H9 (cell line): ENCODE results near the gene CHMP6. TPM values are rescaled to one million over a fixed set of nuclear protein-coding genes. Genes with fewer than 3 reads are reported as not detected.
A peak's percentile ranks its signal among the peaks of the same experiment; 100 is the strongest.

Experiments
- DNase-seq: peaks from one replicate; pipeline ENCODE4 v3.0.0-alpha.2; 2017
- H2AFZ ChIP-seq: one replicate; pipeline ENCODE4 v1.6.1; 2013; ENCODE audit warnings: mild to moderate bottlenecking, low read length, control low read depth, moderate library complexity
- H2AK5ac ChIP-seq: 2 replicates; pipeline ENCODE4 v1.6.1; 2013; ENCODE audit warnings: low read length, control low read depth, mixed read lengths; ENCODE audit not compliant: insufficient read length
- H2BK120ac ChIP-seq: one replicate; pipeline ENCODE4 v1.6.1; 2013; ENCODE audit warnings: low read depth, mild to moderate bottlenecking, low read length, control low read depth, inconsistent platforms; ENCODE audit not compliant: poor library complexity, severe bottlenecking
- H2BK12ac ChIP-seq: 2 replicates; pipeline ENCODE4 v1.6.1; 2013; ENCODE audit warnings: low read length, control low read depth, mixed read lengths, low read depth; ENCODE audit not compliant: insufficient read length
- H2BK15ac ChIP-seq: 2 replicates; pipeline ENCODE4 v1.6.1; 2013; ENCODE audit warnings: low read depth, low read length, control low read depth
- H2BK20ac ChIP-seq: one replicate; pipeline ENCODE4 v1.6.1; 2013; ENCODE audit warnings: low read depth, mild to moderate bottlenecking, low read length, control low read depth, inconsistent platforms; ENCODE audit not compliant: poor library complexity, severe bottlenecking
- H2BK5ac ChIP-seq: 2 replicates; pipeline ENCODE4 v1.6.1; 2013; ENCODE audit warnings: low read length, control low read depth, mixed read lengths; ENCODE audit not compliant: insufficient read length
- H3K14ac ChIP-seq: 2 replicates; pipeline ENCODE4 v1.6.1; 2013; ENCODE audit warnings: low read length, control low read depth; ENCODE audit not compliant: insufficient read depth
- H3K18ac ChIP-seq: 2 replicates; pipeline ENCODE4 v1.6.1; 2013; ENCODE audit warnings: low read depth, mild to moderate bottlenecking, mixed read lengths, low read length, control low read depth; ENCODE audit not compliant: insufficient read length
- H3K23ac ChIP-seq: 2 replicates; pipeline ENCODE4 v1.6.1; 2013; ENCODE audit warnings: low read length, control low read depth, mixed read lengths, low read depth; ENCODE audit not compliant: insufficient read length
- H3K23me2 ChIP-seq: 2 replicates; pipeline ENCODE4 v1.6.1; 2013; ENCODE audit warnings: low read depth, mild to moderate bottlenecking, mixed read lengths, low read length, control low read depth; ENCODE audit not compliant: insufficient read length, poor library complexity, severe bottlenecking
- H3K27ac ChIP-seq: 2 replicates; pipeline ENCODE4 v1.5.1; 2013; ENCODE audit warnings: low read length, control low read depth, mixed read lengths, low read depth; ENCODE audit not compliant: insufficient read length
- H3K27me3 ChIP-seq: 2 replicates; pipeline ENCODE4 v1.6.1; 2013; ENCODE audit warnings: low read length, control low read depth, inconsistent platforms; ENCODE audit not compliant: insufficient read depth
- H3K4ac ChIP-seq: 2 replicates; pipeline ENCODE4 v1.6.1; 2013; ENCODE audit warnings: low read depth, mild to moderate bottlenecking, control low read depth, inconsistent platforms, low read length, moderate library complexity
- H3K4me1 ChIP-seq: 2 replicates; pipeline ENCODE4 v1.6.1; 2013; ENCODE audit warnings: low read length, control low read depth, inconsistent platforms; ENCODE audit not compliant: insufficient read depth
- H3K4me2 ChIP-seq: 2 replicates; pipeline ENCODE4 v1.6.1; 2013; ENCODE audit warnings: low read length, control low read depth, mixed read lengths; ENCODE audit not compliant: insufficient read length, insufficient read depth
- H3K56ac ChIP-seq: 2 replicates; pipeline ENCODE4 v1.6.1; 2013; ENCODE audit warnings: low read depth, mild to moderate bottlenecking, mixed read lengths, low read length, control low read depth; ENCODE audit not compliant: insufficient read length
- H3K79me1 ChIP-seq: 2 replicates; pipeline ENCODE4 v1.6.1; 2013; ENCODE audit warnings: low read depth, mild to moderate bottlenecking, moderate library complexity, low read length, control low read depth, inconsistent platforms; ENCODE audit not compliant: insufficient read depth, poor library complexity, severe bottlenecking
- H3K79me2 ChIP-seq: 2 replicates; pipeline ENCODE4 v1.6.1; 2013; ENCODE audit warnings: low read length, control low read depth, inconsistent platforms; ENCODE audit not compliant: insufficient read depth
- H3K9ac ChIP-seq: 2 replicates; pipeline ENCODE4 v1.6.1; 2013; ENCODE audit warnings: low read length, control low read depth, mixed read lengths; ENCODE audit not compliant: insufficient read length; ENCODE audit errors: extremely low read depth
- H3K9me3 ChIP-seq: one replicate; pipeline ENCODE4 v1.6.1; 2013; ENCODE audit warnings: low read depth, low read length, inconsistent platforms; ENCODE audit not compliant: control insufficient read depth
- H3T11ph ChIP-seq: one replicate; pipeline ENCODE4 v1.6.1; 2013; ENCODE audit warnings: mild to moderate bottlenecking, low read length, control low read depth, inconsistent platforms
- H4K20me1 ChIP-seq: one replicate; pipeline ENCODE4 v1.6.1; 2013; ENCODE audit not compliant: control insufficient read depth, insufficient read length, insufficient read depth
- H4K5ac ChIP-seq: 2 replicates; pipeline ENCODE4 v1.6.1; 2013; ENCODE audit warnings: low read depth, mild to moderate bottlenecking, mixed read lengths, low read length, control low read depth; ENCODE audit not compliant: insufficient read length
- H4K8ac ChIP-seq: replicated peaks from 2 replicates; pipeline ENCODE4 v1.6.1; 2013; ENCODE audit warnings: low read length, control low read depth, mixed read lengths, low read depth; ENCODE audit not compliant: insufficient read length
- H4K91ac ChIP-seq: 2 replicates; pipeline ENCODE4 v1.6.1; 2013; ENCODE audit warnings: low read depth, mild to moderate bottlenecking, moderate library complexity, mixed read lengths, low read length, control low read depth; ENCODE audit not compliant: insufficient read length
- H3K27ac Mint-ChIP-seq, 3 experiments: 2 replicates in 2 of 3; 3 replicates in 1 of 3; pipeline ENCODE4 v1.8.0; 2020 to 2021; ENCODE audit warnings: mixed read lengths in 3 of 3, mild to moderate bottlenecking in 1 of 3, moderate library complexity in 1 of 3
- H3K27me3 Mint-ChIP-seq: 2 replicates; pipeline ENCODE4 v1.8.0; 2021; ENCODE audit warnings: low read depth, mild to moderate bottlenecking, moderate library complexity, mixed read lengths
- H3K36me3 Mint-ChIP-seq, 3 experiments: 2 replicates in 2 of 3; 3 replicates in 1 of 3; pipeline ENCODE4 v1.8.0; 2020 to 2021; ENCODE audit warnings: low read depth in 3 of 3, mixed read lengths in 3 of 3; ENCODE audit not compliant: insufficient read depth in 1 of 3
- H3K4me1 Mint-ChIP-seq, 2 experiments: 2 replicates each; pipeline ENCODE4 v1.8.0; 2020; ENCODE audit warnings: mixed read lengths in 2 of 2
- H3K4me3 Mint-ChIP-seq, 2 experiments: 2 replicates in 1 of 2; 3 replicates in 1 of 2; pipeline ENCODE4 v1.8.0; 2020 to 2021; ENCODE audit warnings: mild to moderate bottlenecking in 2 of 2, mixed read lengths in 2 of 2, moderate library complexity in 1 of 2
- H3K9me3 Mint-ChIP-seq, 2 experiments: 2 replicates in 1 of 2; 3 replicates in 1 of 2; pipeline ENCODE4 v1.8.0; 2020; ENCODE audit warnings: mild to moderate bottlenecking in 2 of 2, mixed read lengths in 2 of 2, moderate library complexity in 1 of 2
- whole genome bisulfite sequencing: extraction: QIAGEN DNeasy Blood & Tissue Kit; methylation state at CpG from one replicate; pipeline ENCODE4 v1.1.7; 2013; ENCODE audit warnings: missing lambda C conversion rate, low lambda C conversion rate, mixed read lengths; ENCODE audit not compliant: insufficient read length; ENCODE audit errors: extremely low coverage; 5-methylcytosine and 5-hydroxymethylcytosine counted together
- total RNA-seq: library from RNA; stranded (reverse); gene quantifications from 2 replicates; pipeline ENCODE4 v1.2.1, GENCODE V29; 2021
- TF ChIP-seq, protein P1 (sequence below): fragments of 200-600 bp; sonication (generic); conservative IDR thresholded peaks from 3 replicates; pipeline ENCODE4 v1.8.0; 2021; ENCODE audit warnings: antibody characterized with exemption, mild to moderate bottlenecking

The CHMP6 gene
- total RNA-seq, 1 experiment from 2014 or later: 23.4 TPM

DNA sequence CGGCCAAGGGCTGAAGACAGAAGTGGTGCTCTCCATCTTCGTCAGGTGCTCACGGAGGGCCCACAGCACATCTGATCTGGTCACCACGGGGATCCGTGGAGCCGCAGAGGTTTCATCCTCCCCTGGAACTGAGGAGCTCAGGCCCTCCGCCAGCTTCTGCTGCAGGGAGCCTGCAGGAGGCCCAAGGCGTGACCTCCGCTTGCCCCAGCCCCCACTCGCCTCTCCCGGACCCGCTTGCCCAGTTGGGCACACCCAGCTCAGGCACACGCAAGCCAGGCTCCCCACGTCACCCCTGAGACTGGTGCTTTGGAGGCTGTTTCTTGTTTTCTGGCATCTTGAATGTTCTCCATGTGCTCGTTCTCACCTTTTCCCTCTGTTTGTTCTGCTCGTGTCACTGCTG, 39.4 kb upstream of the CHMP6 start:
- H3K27ac ChIP-seq: no peak overlapping the region
- no peak overlapping the region for H2BK12ac ChIP-seq
- no peaks in the 10 kb centered on the region for H3K79me2 ChIP-seq
- H3T11ph ChIP-seq: no peak overlapping the region
- no peaks in the 10 kb centered on the region for H4K20me1 ChIP-seq
- H2BK120ac ChIP-seq: no peak overlapping the region
- no peak for DNase-seq
- peak overlapping the region in 1 of 3 experiments; percentile 91; a peak in 1 of 7 replicates for H3K27ac Mint-ChIP-seq
- no peaks in the 10 kb centered on the region for H3K79me1 ChIP-seq
- TF ChIP-seq, protein P1, sequence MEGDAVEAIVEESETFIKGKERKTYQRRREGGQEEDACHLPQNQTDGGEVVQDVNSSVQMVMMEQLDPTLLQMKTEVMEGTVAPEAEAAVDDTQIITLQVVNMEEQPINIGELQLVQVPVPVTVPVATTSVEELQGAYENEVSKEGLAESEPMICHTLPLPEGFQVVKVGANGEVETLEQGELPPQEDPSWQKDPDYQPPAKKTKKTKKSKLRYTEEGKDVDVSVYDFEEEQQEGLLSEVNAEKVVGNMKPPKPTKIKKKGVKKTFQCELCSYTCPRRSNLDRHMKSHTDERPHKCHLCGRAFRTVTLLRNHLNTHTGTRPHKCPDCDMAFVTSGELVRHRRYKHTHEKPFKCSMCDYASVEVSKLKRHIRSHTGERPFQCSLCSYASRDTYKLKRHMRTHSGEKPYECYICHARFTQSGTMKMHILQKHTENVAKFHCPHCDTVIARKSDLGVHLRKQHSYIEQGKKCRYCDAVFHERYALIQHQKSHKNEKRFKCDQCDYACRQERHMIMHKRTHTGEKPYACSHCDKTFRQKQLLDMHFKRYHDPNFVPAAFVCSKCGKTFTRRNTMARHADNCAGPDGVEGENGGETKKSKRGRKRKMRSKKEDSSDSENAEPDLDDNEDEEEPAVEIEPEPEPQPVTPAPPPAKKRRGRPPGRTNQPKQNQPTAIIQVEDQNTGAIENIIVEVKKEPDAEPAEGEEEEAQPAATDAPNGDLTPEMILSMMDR: no peak
- no peak overlapping the region for H2AK5ac ChIP-seq
- no peak overlapping the region for H2BK15ac ChIP-seq
- H3K4me1 Mint-ChIP-seq: peaks cover 8 to 12% of the 10 kb centered on the region in 2 experiments; a peak in 3 of 4 replicates
- H3K9me3 ChIP-seq: no peaks in the 10 kb centered on the region
- H3K27me3 Mint-ChIP-seq: peaks cover 1% of the 10 kb centered on the region; the same call in 1 of the 2 replicates
- no peak overlapping the region for H3K56ac ChIP-seq
- H4K5ac ChIP-seq: no peak overlapping the region
- H3K23me2 ChIP-seq: no peaks in the 10 kb centered on the region
- H2BK20ac ChIP-seq: no peak overlapping the region
- H3K18ac ChIP-seq: no peak overlapping the region
- no peak overlapping the region for H3K14ac ChIP-seq
- H3K4me3 Mint-ChIP-seq: no peak overlapping the region
- H3K27me3 ChIP-seq: no peaks in the 10 kb centered on the region
- no peaks in the 10 kb centered on the region for H3K9me3 Mint-ChIP-seq
- no CpG with 5 or more reads among the region's 16 CpGs for WGBS
- H3K4ac ChIP-seq: no peak overlapping the region
- no peak overlapping the region for H3K4me2 ChIP-seq
- peaks cover 0 to 8% (median 0%) of the 10 kb centered on the region in 3 experiments; a peak in 3 of 7 replicates for H3K36me3 Mint-ChIP-seq
- H3K23ac ChIP-seq: no peak overlapping the region
- no peak overlapping the region for H3K9ac ChIP-seq
- H2AFZ ChIP-seq: no peak overlapping the region
- H2BK5ac ChIP-seq: no peak overlapping the region
- no peak overlapping the region for H4K91ac ChIP-seq
- no peak overlapping the region for H4K8ac ChIP-seq
- no peaks in the 10 kb centered on the region for H3K4me1 ChIP-seq
